HepG2 (cell line): ENCODE data around the gene TCAP. TPM values are rescaled to one million over a fixed set of nuclear protein-coding genes. Genes with fewer than 3 reads are reported as not detected.

ENCODE experiments used
- ATAC-seq: fragments of 200-7000 bp; cut with Tn5 transposase; 3 replicates; pipeline ENCODE4 v1.9.1; 2020; ENCODE audit warnings: mild to moderate bottlenecking, moderate library complexity
- BruUV-seq: library from RNA; stranded (reverse); fragments of 400-500 nt; replicated peaks from 2 replicates; lab custom pipeline; 2021; lab: Mats Ljungman, UMichigan
- CTCF ChIA-PET: fragments of 300-600 bp; formaldehyde crosslinking; extraction: SDS; loops from one replicate; lab custom pipeline; 2021; ENCODE audit warnings: low total read pairs, inconsistent platforms, low intra/inter-chr PET ratio; lab: Yijun Ruan, JAX
- POLR2A ChIA-PET: fragments of 350-600 bp; sonication (Branson Sonifier 250); formaldehyde crosslinking; loops from one replicate; lab custom pipeline; 2020; ENCODE audit warnings: antibody characterized with exemption, inconsistent platforms; lab: Yijun Ruan, JAX
- DNase-seq: peaks from one replicate; pipeline ENCODE4 v3.0.0-alpha.2; 2015; ENCODE audit warnings: low spot score
- FAIRE-seq: peaks from 3 replicates; lab custom pipeline; 2011; peaks lifted over from hg19 to GRCh38; lab: Jason Lieb, UNC
- H2AFZ ChIP-seq: one replicate; pipeline ENCODE4 v1.6.1; 2011; ENCODE audit warnings: low read length, inconsistent platforms
- H3K27ac ChIP-seq: fragments of 300-600 bp; 3 replicates; pipeline ENCODE4 v1.8.0; 2011; ENCODE audit warnings: mixed run types, mild to moderate bottlenecking, mixed read lengths, low read length, inconsistent platforms; ENCODE audit not compliant: insufficient read depth; ENCODE audit errors: extremely low read length
- H3K27me3 ChIP-seq, 2 experiments: fragments of 200-600 bp in 1 of 2; 2 replicates in 1 of 2; 3 replicates in 1 of 2; pipeline versions ENCODE4 v1.6.0 to v1.8.0; 2011; ENCODE audit warnings: low read length in 2 of 2, mild to moderate bottlenecking in 2 of 2, moderate library complexity in 2 of 2, inconsistent platforms in 1 of 2; ENCODE audit not compliant: insufficient read depth in 2 of 2, control insufficient read depth in 1 of 2
- H3K36me3 ChIP-seq, 2 experiments: fragments of 200-600 bp in 1 of 2; replicated peaks in 1 of 2; 2 replicates in 1 of 2; 3 replicates in 1 of 2; pipeline versions ENCODE4 v1.5.1 to v1.8.0; 2011; ENCODE audit warnings: low read length in 2 of 2, inconsistent platforms in 1 of 2; ENCODE audit not compliant: insufficient read depth in 2 of 2, control insufficient read depth in 1 of 2
- H3K4me1 ChIP-seq: 2 replicates; pipeline ENCODE4 v1.5.1; 2012; ENCODE audit warnings: low read length, inconsistent platforms; ENCODE audit not compliant: insufficient read depth
- H3K4me2 ChIP-seq: 2 replicates; pipeline ENCODE4 v1.6.0; 2011; ENCODE audit warnings: low read depth, low read length, inconsistent platforms
- H3K4me3 ChIP-seq, 3 experiments: fragments of 200-600 bp in 1 of 3; sonication (generic), shearing (Covaris generic) in 1 of 3; replicated peaks in 1 of 3; 2 replicates each; pipeline ENCODE4 v1.5.1; 2011 to 2016; ENCODE audit warnings: low read length in 3 of 3, inconsistent platforms in 2 of 3, low read depth in 2 of 3, mild to moderate bottlenecking in 2 of 3, control low read depth in 1 of 3, mixed read lengths in 1 of 3; ENCODE audit not compliant: insufficient read depth in 1 of 3
- H3K79me2 ChIP-seq: one replicate; pipeline ENCODE4 v1.6.1; 2011; ENCODE audit warnings: low read length, inconsistent platforms; ENCODE audit not compliant: insufficient read depth
- H3K9ac ChIP-seq: 2 replicates; pipeline ENCODE4 v1.6.0; 2011; ENCODE audit warnings: mild to moderate bottlenecking, low read depth, low read length, inconsistent platforms; ENCODE audit not compliant: insufficient read depth
- H3K9me3 ChIP-seq: 2 replicates; pipeline ENCODE4 v1.5.1; 2012; ENCODE audit warnings: mild to moderate bottlenecking, low read length
- H4K20me1 ChIP-seq: 2 replicates; pipeline ENCODE4 v1.6.0; 2011; ENCODE audit warnings: inconsistent platforms, mild to moderate bottlenecking, low read length, moderate library complexity; ENCODE audit not compliant: insufficient read depth
- AGO1 ChIP-seq: fragments of 200-400 bp; formaldehyde crosslinking; IDR thresholded peaks from 2 replicates; pipeline ENCODE4 v1.6.1; 2017; ENCODE audit warnings: mild to moderate bottlenecking, low read depth, low read length, moderate library complexity; ENCODE audit not compliant: poor library complexity, severe bottlenecking
- AGO2 ChIP-seq: fragments of 200-400 bp; formaldehyde crosslinking; optimal IDR thresholded peaks from 2 replicates; pipeline ENCODE3; 2017; ENCODE audit warnings: mild to moderate bottlenecking, low read depth, low read length, moderate library complexity
- CTCF ChIP-seq: sonication (generic); formaldehyde crosslinking; IDR thresholded peaks from 2 replicates; pipeline ENCODE4 v1.5.0; 2020; ENCODE audit warnings: mild to moderate bottlenecking, missing genetic modification reagents, moderate library complexity
- ELF4 ChIP-seq: sonication (generic); formaldehyde crosslinking; IDR thresholded peaks from 2 replicates; pipeline ENCODE4 v1.5.0; 2020; ENCODE audit warnings: missing genetic modification reagents, mild to moderate bottlenecking, moderate library complexity, borderline replicate concordance
- FOXP4 ChIP-seq: sonication (generic); formaldehyde crosslinking; IDR thresholded peaks from 2 replicates; pipeline ENCODE4 v1.4.0; 2020; ENCODE audit warnings: missing genetic modification reagents
- GABPB1 ChIP-seq: IDR thresholded peaks from 2 replicates; pipeline ENCODE4 v1.6.1; 2016; ENCODE audit warnings: mild to moderate bottlenecking, missing genetic modification reagents, moderate library complexity, missing compliant biosample characterization
- HDAC1 ChIP-seq: sonication (generic); formaldehyde crosslinking; IDR thresholded peaks from 2 replicates; pipeline ENCODE4 v1.5.1; 2020; ENCODE audit warnings: mild to moderate bottlenecking, missing genetic modification reagents
- KLF13 ChIP-seq: sonication (generic); formaldehyde crosslinking; IDR thresholded peaks from 2 replicates; pipeline ENCODE4 v1.4.0; 2020; ENCODE audit warnings: mild to moderate bottlenecking, missing genetic modification reagents
- NR0B2 ChIP-seq: sonication (generic); formaldehyde crosslinking; IDR thresholded peaks from 2 replicates; pipeline ENCODE4 v1.4.0; 2020; ENCODE audit warnings: mild to moderate bottlenecking, missing genetic modification reagents
- PRMT3 ChIP-seq: sonication (generic); formaldehyde crosslinking; IDR thresholded peaks from 2 replicates; pipeline ENCODE4 v1.8.1; 2022; ENCODE audit warnings: low read depth, mild to moderate bottlenecking, moderate library complexity, missing genetic modification reagents, borderline replicate concordance
- SMARCE1 ChIP-seq: fragments of 450-650 bp; IDR thresholded peaks from 2 replicates; pipeline ENCODE4 v1.6.1; 2017; ENCODE audit warnings: borderline replicate concordance
- TCF12 ChIP-seq, 2 experiments: fragments of 450-650 bp in 1 of 2; sonication (generic) in 1 of 2; formaldehyde crosslinking in 1 of 2; IDR thresholded peaks; 2 replicates each; pipeline versions ENCODE4 v1.6.1 to v1.8.0; 2017 to 2022; ENCODE audit warnings: antibody characterized with exemption in 1 of 2, mild to moderate bottlenecking in 1 of 2, missing genetic modification reagents in 1 of 2, moderate library complexity in 1 of 2
- THYN1 ChIP-seq: sonication (generic); formaldehyde crosslinking; IDR thresholded peaks from 2 replicates; pipeline ENCODE4 v1.8.1; 2023; ENCODE audit warnings: low read depth, mild to moderate bottlenecking, moderate library complexity, missing genetic modification reagents, borderline replicate concordance
- ZBTB7A ChIP-seq: sonication (generic); formaldehyde crosslinking; IDR thresholded peaks from 2 replicates; pipeline ENCODE4 v1.8.0; 2022; ENCODE audit warnings: mild to moderate bottlenecking, missing genetic modification reagents
- ZNF24 ChIP-seq: fragments of 450-650 bp; IDR thresholded peaks from 2 replicates; pipeline ENCODE4 v1.6.1; 2017; ENCODE audit warnings: antibody characterized with exemption, mild to moderate bottlenecking
- ZNF761 ChIP-seq: sonication (generic); formaldehyde crosslinking; conservative IDR thresholded peaks from 2 replicates; pipeline ENCODE4 v1.4.0; 2020; ENCODE audit warnings: mild to moderate bottlenecking, missing genetic modification reagents
- ZSCAN31 ChIP-seq: sonication (generic); formaldehyde crosslinking; IDR thresholded peaks from 2 replicates; pipeline ENCODE4 v1.5.0; 2020; ENCODE audit warnings: low read depth, mild to moderate bottlenecking, missing genetic modification reagents
- WGBS: methylation state at CpG from one replicate; pipeline ENCODE4 v1.1.6; 2017; ENCODE audit warnings: low lambda C conversion rate; 5-methylcytosine and 5-hydroxymethylcytosine counted together
- in situ Hi-C: cut with HindIII; loops from 2 replicates; pipeline ENCODE4 v1.10.0; 2017; ENCODE audit warnings: low pct_unique_long_range_greater_than_20kb; ENCODE audit not compliant: extremely low pct_ligation_motif_present
- intact Hi-C: fragments of 100-400 bp; cut with micrococcal nuclease; formaldehyde crosslinking; loops from one replicate; pipeline ENCODE4 v1.10.0; 2022; ENCODE audit not compliant: unreplicated experiment
- polyA plus RNA-seq, 8 experiments: library from polyadenylated mRNA; depleted of rRNA in 3 of 8; stranded (reverse) in 7 of 8; unstranded in 1 of 8; fragments of >200 nt; fragmentation: Illumina TruSeq in 4 of 8; extraction: Trizol in 4 of 8; gene quantifications; 2 replicates each; pipeline versions ENCODE4 v1.2.1 to v1.2.3, GENCODE V29; 2011 to 2016; ENCODE audit warnings: low read depth in 4 of 8, missing spikeins in 1 of 8, mixed read lengths in 1 of 8; ENCODE audit not compliant: insufficient read depth in 1 of 8
- total RNA-seq, 5 experiments: library from RNA; depleted of rRNA; stranded (reverse); fragments of >200 nt; fragmentation: Illumina TruSeq; extraction: Trizol; gene quantifications; 2 replicates each; pipeline ENCODE4 v1.2.3, GENCODE V29; 2016; ENCODE audit warnings: low read depth in 1 of 5
- TF ChIP-seq, protein P1 (sequence below): sonication (generic); formaldehyde crosslinking; IDR thresholded peaks from 2 replicates; pipeline ENCODE4 v1.8.0; 2022; ENCODE audit warnings: missing genetic modification reagents, mild to moderate bottlenecking, inconsistent platforms, borderline replicate concordance

The TCAP gene
- total and polyA plus RNA-seq, 2 of the 13 experiments (the other 11 are each of a cell fraction or from before 2014, with no cell fraction given), result 0.24 to 0.65 TPM

- CTCF ChIA-PET, result interaction anchor here (3.6 kb wide), 1 partner anchor 43 kb away, joined by 22 read pairs; no protein-coding TSS in a partner anchor
- Histone ChIP-seq H2AFZ (no peak overlapping the region), H3K4me1 (peaks cover 59% of the 10 kb centered on the region), H3K9me3 (no peaks in the 10 kb centered on the region), H3K27ac (no peak overlapping the region), H3K4me2 (no peak overlapping the region), H3K9ac (no peak overlapping the region), H3K4me3 (no peak overlapping the region), H3K79me2 (no peaks in the 10 kb centered on the region), H4K20me1 (no peaks in the 10 kb centered on the region), H3K36me3 (peaks cover 2 to 4% of the 10 kb centered on the region in 2 experiments; a peak in 4 of 5 replicates), H3K27me3 (peaks cover 10 to 43% of the 10 kb centered on the region in 2 experiments)
- in situ Hi-C loops (no loop called here), intact Hi-C loops (no loop called here)
- DNase-seq, result no peak
- peak; percentile 51 for ATAC-seq
- BruUV-seq, result no TSS peak
- POLR2A ChIA-PET, result interaction anchor here (0.7 to 4.1 kb wide), 3 partner anchors 10 to 34 kb away, joined by 3 to 25 read pairs (median 8); partner anchors contain the start of gene ERBB2
- 50% methylated on average over 9 of the region's 17 CpGs for WGBS
- no peak for FAIRE-seq
- 0 out of 2 replicates have a peak, but pooled peaks have one; percentile 46 for TF ChIP-seq KLF13 (CRISPR knock-in tag)
- TF ChIP-seq ZSCAN31 (CRISPR knock-in tag), result no peak
- no peak for TF ChIP-seq TCF12 (IDR thresholded peaks at IDR 0.05)
- TF ChIP-seq TCF12 (CRISPR knock-in tag; IDR thresholded peaks at IDR 0.05), result no peak
- no peak for TF ChIP-seq GABPB1 (CRISPR knock-in tag)
- no peak for TF ChIP-seq ZBTB7A
- TF ChIP-seq, protein P1, sequence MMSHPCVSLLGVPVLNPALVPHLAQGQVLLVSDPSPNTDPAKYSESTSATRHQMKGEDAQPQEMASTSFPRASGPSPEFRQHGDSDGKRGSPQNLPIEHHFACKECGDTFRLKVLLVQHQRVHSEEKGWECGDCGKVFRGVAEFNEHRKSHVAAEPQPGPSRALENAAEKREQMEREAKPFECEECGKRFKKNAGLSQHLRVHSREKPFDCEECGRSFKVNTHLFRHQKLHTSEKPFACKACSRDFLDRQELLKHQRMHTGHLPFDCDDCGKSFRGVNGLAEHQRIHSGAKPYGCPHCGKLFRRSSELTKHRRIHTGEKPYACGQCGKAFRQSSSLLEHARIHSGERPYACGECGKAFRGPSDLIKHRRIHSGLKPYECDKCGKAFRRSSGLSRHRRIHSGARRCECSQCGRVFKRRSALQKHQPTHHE (CRISPR knock-in tag), result no peak
- TF ChIP-seq THYN1 (CRISPR knock-in tag), result no peak
- TF ChIP-seq AGO2, result peak; percentile 35
- no peak for TF ChIP-seq ELF4
- TF ChIP-seq FOXP4, result no peak
- 0 out of 2 replicates have a peak, but pooled peaks have one; percentile 39 for TF ChIP-seq NR0B2 (CRISPR knock-in tag)
- no peak for TF ChIP-seq SMARCE1
- TF ChIP-seq CTCF (CRISPR knock-in tag), result peak; percentile 3
- TF ChIP-seq HDAC1, result 0 out of 2 replicates have a peak, but pooled peaks have one; percentile 13
- no peak for TF ChIP-seq ZNF761
- TF ChIP-seq AGO1, result peak; percentile 66
- no peak for TF ChIP-seq ZNF24
- TF ChIP-seq PRMT3 (CRISPR knock-in tag), result no peak
Observed at GRCh38 chr17:39665642-39666224, 584 bp downstream of the TCAP start.
